C4-2B (cell line): ENCODE results near the gene PVALEF.

Source experiments
- ZFX ChIP-seq: fragments of 450-650 bp; IDR thresholded peaks from 2 replicates; pipeline ENCODE4 v1.6.1; 2017
- TF ChIP-seq, protein P1 (sequence below): fragments of 450-650 bp; conservative IDR thresholded peaks from 2 replicates; pipeline ENCODE4 v1.5.1; 2017; ENCODE audit warnings: mild to moderate bottlenecking

DNA sequence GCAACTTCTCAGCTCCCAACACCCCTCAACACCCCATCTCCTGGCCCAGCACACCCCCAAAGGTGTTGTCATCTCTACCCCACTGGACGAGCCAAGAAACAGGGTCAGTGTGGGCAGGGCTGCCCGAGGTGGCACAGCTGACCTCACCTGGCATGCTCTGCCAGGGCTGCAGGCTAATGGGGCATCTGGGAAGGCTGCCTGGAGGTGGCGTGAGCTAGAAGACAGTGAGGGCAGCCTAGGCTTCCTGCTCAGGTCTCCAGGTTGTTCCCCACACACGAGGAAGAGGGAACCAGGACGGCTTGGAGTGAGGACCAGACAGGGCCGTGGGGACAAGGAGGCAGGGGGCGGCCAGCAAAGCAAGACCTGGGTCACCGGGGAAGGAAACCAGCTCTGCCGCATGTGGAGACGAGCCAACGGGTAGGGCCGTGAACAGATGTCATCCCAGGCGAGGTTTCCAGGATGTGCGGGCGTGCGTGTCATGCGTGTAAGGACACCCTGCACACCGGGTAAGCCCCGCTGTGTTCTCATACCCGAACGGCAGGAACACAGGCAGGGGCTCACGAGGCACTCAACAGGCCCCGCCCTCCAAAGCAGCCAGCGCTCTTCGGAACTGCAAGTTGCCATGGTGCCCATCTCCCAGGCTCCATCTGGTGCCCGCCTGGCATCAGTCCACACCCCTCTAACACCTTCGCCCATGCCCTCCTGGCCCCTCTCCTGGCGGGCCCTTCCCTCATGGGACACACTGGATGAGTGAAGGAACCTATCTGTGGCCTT is 29.6 kb upstream of the PVALEF start:
- TF ChIP-seq, protein P1, sequence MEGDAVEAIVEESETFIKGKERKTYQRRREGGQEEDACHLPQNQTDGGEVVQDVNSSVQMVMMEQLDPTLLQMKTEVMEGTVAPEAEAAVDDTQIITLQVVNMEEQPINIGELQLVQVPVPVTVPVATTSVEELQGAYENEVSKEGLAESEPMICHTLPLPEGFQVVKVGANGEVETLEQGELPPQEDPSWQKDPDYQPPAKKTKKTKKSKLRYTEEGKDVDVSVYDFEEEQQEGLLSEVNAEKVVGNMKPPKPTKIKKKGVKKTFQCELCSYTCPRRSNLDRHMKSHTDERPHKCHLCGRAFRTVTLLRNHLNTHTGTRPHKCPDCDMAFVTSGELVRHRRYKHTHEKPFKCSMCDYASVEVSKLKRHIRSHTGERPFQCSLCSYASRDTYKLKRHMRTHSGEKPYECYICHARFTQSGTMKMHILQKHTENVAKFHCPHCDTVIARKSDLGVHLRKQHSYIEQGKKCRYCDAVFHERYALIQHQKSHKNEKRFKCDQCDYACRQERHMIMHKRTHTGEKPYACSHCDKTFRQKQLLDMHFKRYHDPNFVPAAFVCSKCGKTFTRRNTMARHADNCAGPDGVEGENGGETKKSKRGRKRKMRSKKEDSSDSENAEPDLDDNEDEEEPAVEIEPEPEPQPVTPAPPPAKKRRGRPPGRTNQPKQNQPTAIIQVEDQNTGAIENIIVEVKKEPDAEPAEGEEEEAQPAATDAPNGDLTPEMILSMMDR, result no peak
- TF ChIP-seq ZFX, result no peak
